ENCODE results near the gene LIMA1. TPM values are rescaled to one million over a fixed set of nuclear protein-coding genes. Genes with fewer than 3 reads are reported as not detected.

LIMA1 gene
- total RNA-seq, 1 donor from 2014 or later, result 96.0 TPM

DNA sequence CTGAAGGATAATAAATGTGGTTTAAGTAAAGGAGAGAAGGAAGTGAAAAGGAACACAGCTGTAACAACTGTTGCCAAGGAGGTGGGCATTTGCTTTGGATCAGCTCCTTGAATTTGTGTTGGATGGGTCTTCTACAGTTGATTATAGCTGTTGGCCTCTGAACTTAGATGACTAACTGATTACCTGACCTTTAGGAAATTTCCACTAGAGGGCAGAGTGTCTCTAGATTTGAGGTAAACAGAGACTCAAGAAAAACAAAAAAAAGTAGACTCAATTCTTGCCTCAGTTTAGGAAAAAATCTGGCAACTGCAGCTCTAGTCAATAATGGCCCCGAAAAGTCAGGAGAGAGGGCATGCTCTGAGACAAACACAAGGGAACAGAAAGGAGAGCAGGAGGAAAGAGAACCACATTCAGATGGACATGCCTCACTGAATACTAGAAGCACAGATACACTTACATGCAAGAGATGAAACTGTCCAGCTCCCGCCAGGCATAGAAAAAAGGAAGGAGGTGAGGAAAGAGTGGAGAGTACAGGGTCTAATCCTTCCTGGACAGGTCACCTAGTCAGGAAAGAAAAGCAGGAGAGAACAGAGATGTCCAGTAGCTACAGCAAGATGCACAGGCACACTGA lies 150.7 kb downstream of the LIMA1 start:
- no peak for DNase-seq (ENCODE audit: low read depth)
- Histone ChIP-seq H3K4me3 (ENCODE audit: low read depth, low read length) (no peak overlapping the region), H3K36me3 (ENCODE audit: control insufficient read depth, insufficient read depth, low read length) (peaks cover 8% of the 10 kb centered on the region), H3K27me3 (ENCODE audit: control insufficient read depth, insufficient read depth, low read length) (no peaks in the 10 kb centered on the region)
- TF ChIP-seq, protein P1, sequence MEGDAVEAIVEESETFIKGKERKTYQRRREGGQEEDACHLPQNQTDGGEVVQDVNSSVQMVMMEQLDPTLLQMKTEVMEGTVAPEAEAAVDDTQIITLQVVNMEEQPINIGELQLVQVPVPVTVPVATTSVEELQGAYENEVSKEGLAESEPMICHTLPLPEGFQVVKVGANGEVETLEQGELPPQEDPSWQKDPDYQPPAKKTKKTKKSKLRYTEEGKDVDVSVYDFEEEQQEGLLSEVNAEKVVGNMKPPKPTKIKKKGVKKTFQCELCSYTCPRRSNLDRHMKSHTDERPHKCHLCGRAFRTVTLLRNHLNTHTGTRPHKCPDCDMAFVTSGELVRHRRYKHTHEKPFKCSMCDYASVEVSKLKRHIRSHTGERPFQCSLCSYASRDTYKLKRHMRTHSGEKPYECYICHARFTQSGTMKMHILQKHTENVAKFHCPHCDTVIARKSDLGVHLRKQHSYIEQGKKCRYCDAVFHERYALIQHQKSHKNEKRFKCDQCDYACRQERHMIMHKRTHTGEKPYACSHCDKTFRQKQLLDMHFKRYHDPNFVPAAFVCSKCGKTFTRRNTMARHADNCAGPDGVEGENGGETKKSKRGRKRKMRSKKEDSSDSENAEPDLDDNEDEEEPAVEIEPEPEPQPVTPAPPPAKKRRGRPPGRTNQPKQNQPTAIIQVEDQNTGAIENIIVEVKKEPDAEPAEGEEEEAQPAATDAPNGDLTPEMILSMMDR (IDR thresholded peaks at IDR 0.05; ENCODE audit: insufficient read depth, low read length, poor library complexity, severe bottlenecking), result no peak

DNA sequence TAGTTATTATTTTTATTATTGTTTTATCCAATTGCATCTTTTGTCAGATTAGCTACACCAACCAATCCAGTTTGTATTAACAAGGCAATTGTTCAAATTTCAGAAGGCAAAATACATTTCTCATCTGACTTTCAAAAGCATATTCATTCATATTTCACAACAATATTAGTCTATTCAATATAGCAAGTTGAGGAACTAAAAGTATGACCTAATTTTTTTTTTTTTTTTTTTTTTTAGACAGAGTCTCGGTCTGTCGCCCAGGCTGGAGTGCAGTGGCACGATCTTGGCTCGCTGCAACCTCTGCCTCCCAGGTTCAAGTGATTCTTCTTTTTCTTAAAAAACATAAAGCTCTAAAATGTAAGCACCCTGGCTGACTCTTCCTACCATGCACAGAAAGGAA lies 154.0 kb downstream of the LIMA1 start:
- Histone ChIP-seq H3K36me3 (ENCODE audit: control insufficient read depth, insufficient read depth, low read length) (peaks cover 8% of the 10 kb centered on the region), H3K27me3 (ENCODE audit: control insufficient read depth, insufficient read depth, low read length) (no peaks in the 10 kb centered on the region), H3K4me3 (ENCODE audit: low read depth, low read length) (no peak overlapping the region)
- no peak for DNase-seq (ENCODE audit: low read depth)
- TF ChIP-seq, protein P1 (IDR thresholded peaks at IDR 0.05; ENCODE audit: insufficient read depth, low read length, poor library complexity, severe bottlenecking), result no peak

DNA sequence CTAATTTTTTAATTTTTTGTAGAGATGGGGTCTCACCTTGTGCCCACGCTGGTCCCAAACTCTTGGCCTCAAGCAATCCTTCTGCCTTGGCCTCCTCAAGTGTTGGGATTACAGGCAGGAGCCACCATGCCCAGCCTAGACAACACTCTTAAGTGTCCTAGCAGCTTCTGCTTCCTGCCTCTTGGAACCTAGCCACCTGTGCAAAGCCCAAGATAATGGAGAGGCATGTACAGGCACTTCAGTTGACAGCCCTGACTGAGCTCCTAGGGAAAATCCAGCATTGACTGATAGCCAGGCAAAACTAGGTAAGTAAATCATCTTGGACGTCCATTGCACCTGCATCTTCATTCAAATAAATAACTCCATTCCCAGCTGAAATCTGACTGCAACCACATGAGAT lies 155.8 kb downstream of the LIMA1 start:
- no peak for DNase-seq (ENCODE audit: low read depth)
- Histone ChIP-seq H3K27me3 (ENCODE audit: control insufficient read depth, insufficient read depth, low read length) (no peaks in the 10 kb centered on the region), H3K36me3 (ENCODE audit: control insufficient read depth, insufficient read depth, low read length) (peaks cover 7% of the 10 kb centered on the region), H3K4me3 (ENCODE audit: low read depth, low read length) (no peak overlapping the region)
- TF ChIP-seq, protein P1 (IDR thresholded peaks at IDR 0.05; ENCODE audit: insufficient read depth, low read length, poor library complexity, severe bottlenecking), result no peak

Other genes with a start within 250 kb of the LIMA1 start
- 0.75 and 3.6 TPM in 2 replicates for gene ASIC1, start 225.9 kb downstream of the LIMA1 start, total RNA-seq
- 133 and 165 TPM in 2 replicates for gene SMARCD1, start 198.2 kb downstream of the LIMA1 start, total RNA-seq
- gene GPD1, start 179.5 kb downstream of the LIMA1 start, total RNA-seq, result 0.04 and 0.14 TPM in 2 replicates
- gene COX14, start 171.3 kb downstream of the LIMA1 start, total RNA-seq, result 35.5 and 53.7 TPM in 2 replicates
- 40.3 and 40.9 TPM in 2 replicates for gene CERS5, start 116.2 kb downstream of the LIMA1 start, total RNA-seq
- not detected in 2 replicates for gene FAM186A, start 113.1 kb upstream of the LIMA1 start, total RNA-seq
- 21.9 and 23.5 TPM in 2 replicates for gene LARP4, start 117.4 kb upstream of the LIMA1 start, total RNA-seq
- gene DIP2B, start 221.5 kb upstream of the LIMA1 start, total RNA-seq, result 39.3 and 40.9 TPM in 2 replicates